ENCODE data around the gene TUBGCP2. TPM values are rescaled to one million over a fixed set of nuclear protein-coding genes. Genes with fewer than 3 reads are reported as not detected.

Gene TUBGCP2
- total RNA-seq, 1 donor from 2014 or later: 50.7 TPM

DNA sequence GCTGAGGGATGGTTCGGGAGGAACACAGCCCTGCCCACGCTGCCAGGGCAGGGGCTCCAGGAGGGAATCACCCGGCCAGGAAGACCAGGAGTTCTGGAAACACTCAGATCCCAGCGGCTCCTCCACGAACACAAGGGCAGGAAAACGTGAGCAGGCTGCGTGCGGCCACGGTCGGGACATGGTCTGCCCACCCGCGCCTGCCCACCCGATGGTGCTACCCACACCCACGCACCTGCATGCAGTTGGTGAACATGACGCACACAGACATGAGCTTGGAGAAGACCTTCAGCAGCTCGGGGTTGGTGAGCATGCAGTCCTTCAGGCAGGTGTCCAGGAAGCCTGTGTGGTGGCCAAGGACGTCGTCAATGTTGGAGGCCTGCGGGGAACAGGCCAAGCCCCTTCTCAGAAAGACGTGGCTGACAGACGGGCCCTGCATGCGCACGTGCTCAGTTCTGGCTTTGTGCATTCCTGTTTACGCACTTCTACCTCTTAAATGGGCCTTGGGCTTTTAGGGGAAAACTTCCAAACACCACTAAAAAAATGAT, 25.8 kb downstream of the TUBGCP2 start:
- Mint-ChIP-seq H3K9me3 (ENCODE audit: unreplicated experiment) (no peaks in the 10 kb centered on the region), H3K4me3 (ENCODE audit: unreplicated experiment) (no peak overlapping the region), H3K27me3 (ENCODE audit: unreplicated experiment) (peaks cover 7% of the 10 kb centered on the region), H3K36me3 (ENCODE audit: low read depth, unreplicated experiment) (peaks cover 26% of the 10 kb centered on the region), H3K4me1 (ENCODE audit: unreplicated experiment) (no peaks in the 10 kb centered on the region), H3K27ac (ENCODE audit: unreplicated experiment) (no peak overlapping the region)
- TF ChIP-seq, protein P1, sequence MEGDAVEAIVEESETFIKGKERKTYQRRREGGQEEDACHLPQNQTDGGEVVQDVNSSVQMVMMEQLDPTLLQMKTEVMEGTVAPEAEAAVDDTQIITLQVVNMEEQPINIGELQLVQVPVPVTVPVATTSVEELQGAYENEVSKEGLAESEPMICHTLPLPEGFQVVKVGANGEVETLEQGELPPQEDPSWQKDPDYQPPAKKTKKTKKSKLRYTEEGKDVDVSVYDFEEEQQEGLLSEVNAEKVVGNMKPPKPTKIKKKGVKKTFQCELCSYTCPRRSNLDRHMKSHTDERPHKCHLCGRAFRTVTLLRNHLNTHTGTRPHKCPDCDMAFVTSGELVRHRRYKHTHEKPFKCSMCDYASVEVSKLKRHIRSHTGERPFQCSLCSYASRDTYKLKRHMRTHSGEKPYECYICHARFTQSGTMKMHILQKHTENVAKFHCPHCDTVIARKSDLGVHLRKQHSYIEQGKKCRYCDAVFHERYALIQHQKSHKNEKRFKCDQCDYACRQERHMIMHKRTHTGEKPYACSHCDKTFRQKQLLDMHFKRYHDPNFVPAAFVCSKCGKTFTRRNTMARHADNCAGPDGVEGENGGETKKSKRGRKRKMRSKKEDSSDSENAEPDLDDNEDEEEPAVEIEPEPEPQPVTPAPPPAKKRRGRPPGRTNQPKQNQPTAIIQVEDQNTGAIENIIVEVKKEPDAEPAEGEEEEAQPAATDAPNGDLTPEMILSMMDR (IDR thresholded peaks at IDR 0.05; ENCODE audit: unreplicated experiment): no peak
- DNase-seq (ENCODE audit: low spot score): no peak

DNA sequence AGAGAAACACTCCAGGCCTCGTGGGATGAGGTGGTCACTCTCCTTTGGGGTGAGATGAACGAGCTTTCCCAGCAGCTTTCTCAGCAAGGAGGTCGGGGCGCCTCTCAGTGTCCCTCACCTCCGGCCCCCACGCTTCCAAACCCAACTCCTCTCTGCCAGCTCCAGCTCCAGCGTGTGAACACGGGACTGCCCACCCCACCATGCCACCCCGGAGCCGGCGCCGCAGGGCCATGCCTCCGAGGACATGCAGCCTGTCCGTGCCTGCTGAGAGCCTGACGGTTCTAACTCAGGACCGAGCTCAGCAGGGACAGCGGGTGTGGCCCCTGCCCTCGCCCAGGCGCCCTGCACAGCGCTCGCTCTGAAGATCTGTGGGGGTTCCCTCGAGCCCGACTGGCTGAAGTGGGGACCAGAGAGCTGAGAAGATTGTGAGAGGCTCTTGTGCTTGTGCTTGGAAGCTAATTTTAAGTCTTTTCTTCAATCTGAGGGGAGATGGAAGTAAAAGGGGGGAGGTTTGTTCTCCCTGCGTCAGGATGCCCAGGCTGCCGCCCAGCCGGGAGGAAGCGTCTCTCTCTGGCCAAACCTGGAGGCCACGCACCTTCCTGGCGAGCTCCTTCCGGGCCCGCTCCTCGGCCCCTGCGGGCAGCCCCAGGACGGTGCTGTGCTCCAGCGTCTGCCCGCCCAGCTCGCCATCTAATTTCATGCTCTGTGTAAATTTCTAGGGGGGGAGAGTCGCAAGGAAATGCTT, 26.9 kb downstream of the TUBGCP2 start:
- Mint-ChIP-seq H3K36me3 (ENCODE audit: low read depth, unreplicated experiment) (peaks cover 22% of the 10 kb centered on the region), H3K27me3 (ENCODE audit: unreplicated experiment) (peaks cover 6% of the 10 kb centered on the region), H3K27ac (ENCODE audit: unreplicated experiment) (peak overlapping the region; percentile 58), H3K4me1 (ENCODE audit: unreplicated experiment) (no peaks in the 10 kb centered on the region), H3K9me3 (ENCODE audit: unreplicated experiment) (no peaks in the 10 kb centered on the region), H3K4me3 (ENCODE audit: unreplicated experiment) (no peak overlapping the region)
- no peak for DNase-seq (ENCODE audit: low spot score)
- TF ChIP-seq, protein P1 (IDR thresholded peaks at IDR 0.05; ENCODE audit: unreplicated experiment): no peak

DNA sequence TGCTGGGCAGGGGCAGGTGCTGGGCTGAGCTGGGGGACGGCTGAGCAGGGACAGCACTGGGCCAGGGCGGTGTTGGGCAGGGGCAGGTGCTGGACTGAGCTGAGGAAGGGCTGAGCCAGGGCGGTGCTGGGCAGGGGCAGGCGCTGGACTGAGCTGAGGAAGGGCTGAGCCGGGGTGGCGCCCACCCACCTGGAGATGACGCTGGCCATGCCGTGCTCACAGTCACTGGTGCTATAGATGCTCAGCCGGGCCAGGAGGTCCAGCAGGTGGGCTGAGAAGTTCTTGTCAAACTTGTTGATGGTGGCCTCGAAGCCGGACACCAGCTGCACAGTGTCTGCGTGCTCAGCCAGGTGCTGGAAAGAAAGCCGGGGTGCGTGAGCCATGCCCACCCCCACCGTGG, 27.6 kb downstream of the TUBGCP2 start:
- Mint-ChIP-seq H3K4me1 (ENCODE audit: unreplicated experiment) (no peaks in the 10 kb centered on the region), H3K9me3 (ENCODE audit: unreplicated experiment) (no peaks in the 10 kb centered on the region), H3K27ac (ENCODE audit: unreplicated experiment) (no peak overlapping the region), H3K36me3 (ENCODE audit: low read depth, unreplicated experiment) (peaks cover 21% of the 10 kb centered on the region), H3K27me3 (ENCODE audit: unreplicated experiment) (peaks cover 5% of the 10 kb centered on the region), H3K4me3 (ENCODE audit: unreplicated experiment) (no peak overlapping the region)
- TF ChIP-seq, protein P1 (IDR thresholded peaks at IDR 0.05; ENCODE audit: unreplicated experiment): no peak
- DNase-seq (ENCODE audit: low spot score): no peak

DNA sequence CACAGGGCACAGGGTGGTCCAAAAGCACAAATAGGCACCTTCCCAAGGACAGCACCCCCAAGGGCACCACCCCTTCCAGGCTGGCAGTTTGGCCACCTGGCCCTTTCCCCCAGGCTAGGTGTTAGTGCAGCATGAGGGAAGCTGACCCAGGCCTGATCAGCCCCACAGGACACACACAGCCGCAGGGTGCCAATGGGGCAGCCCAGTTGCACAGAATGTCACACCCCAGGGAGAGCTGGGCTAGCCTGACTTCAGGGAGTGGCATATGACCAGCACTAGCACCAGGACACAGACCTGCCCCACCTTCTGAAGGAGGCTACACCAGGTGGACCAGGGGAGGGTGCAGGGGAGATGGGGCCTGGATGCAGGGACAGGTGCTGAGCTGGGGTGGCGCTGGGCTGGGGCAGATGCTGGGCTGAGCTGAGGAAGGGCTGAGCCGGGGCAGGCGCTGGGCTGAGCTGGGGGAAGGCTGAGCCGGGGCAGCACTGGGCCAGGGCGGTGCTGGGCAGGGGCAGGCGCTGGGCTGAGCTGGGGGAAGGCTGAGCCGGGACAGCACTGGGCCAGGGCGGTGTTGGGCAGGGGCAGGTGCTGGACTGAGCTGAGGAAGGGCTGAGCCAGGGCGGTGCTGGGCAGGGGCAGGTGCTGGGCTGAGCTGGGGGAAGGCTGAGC, 28.1 kb downstream of the TUBGCP2 start:
- Mint-ChIP-seq H3K9me3 (ENCODE audit: unreplicated experiment) (no peaks in the 10 kb centered on the region), H3K4me3 (ENCODE audit: unreplicated experiment) (no peak overlapping the region), H3K4me1 (ENCODE audit: unreplicated experiment) (no peaks in the 10 kb centered on the region), H3K36me3 (ENCODE audit: low read depth, unreplicated experiment) (peaks cover 18% of the 10 kb centered on the region), H3K27me3 (ENCODE audit: unreplicated experiment) (peaks cover 4% of the 10 kb centered on the region), H3K27ac (ENCODE audit: unreplicated experiment) (no peak overlapping the region)
- no peak for DNase-seq (ENCODE audit: low spot score)
- TF ChIP-seq, protein P1 (IDR thresholded peaks at IDR 0.05; ENCODE audit: unreplicated experiment): no peak

Data from endothelial cell (in vitro differentiated cells).